8988T (cell line): Measurements from ENCODE around the gene KCNA2.

ENCODE experiments used
- DNase-seq: peaks from one replicate; pipeline ENCODE4 v3.0.0; 2011

The KCNA2 gene

DNA sequence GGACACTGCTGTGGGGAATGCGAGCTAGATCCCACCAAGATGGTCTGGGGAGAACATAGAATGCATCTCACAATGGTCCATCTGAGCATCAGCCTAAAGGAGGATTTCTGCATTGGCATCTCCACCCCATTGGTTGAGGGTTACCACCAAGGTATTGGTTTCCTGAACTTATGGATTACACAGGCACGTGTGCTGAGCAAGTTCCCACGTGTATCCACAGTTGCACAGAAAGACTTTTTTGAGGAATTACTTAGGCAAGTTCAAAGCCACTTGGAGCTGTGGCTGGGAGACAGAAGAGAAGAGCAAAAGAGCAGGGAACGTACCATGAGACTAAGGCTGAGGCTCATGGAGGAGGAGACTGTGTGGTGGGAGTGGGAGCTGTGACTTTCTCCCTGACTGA lies 43.1 kb downstream of the KCNA2 start:
- no peak for DNase-seq

GRCh38 chr1:110561596-110561995 lies 44.6 kb downstream of the KCNA2 start:
- no peak for DNase-seq

GRCh38 chr1:110559157-110559556 lies 47.0 kb downstream of the KCNA2 start:
- no peak for DNase-seq

DNA sequence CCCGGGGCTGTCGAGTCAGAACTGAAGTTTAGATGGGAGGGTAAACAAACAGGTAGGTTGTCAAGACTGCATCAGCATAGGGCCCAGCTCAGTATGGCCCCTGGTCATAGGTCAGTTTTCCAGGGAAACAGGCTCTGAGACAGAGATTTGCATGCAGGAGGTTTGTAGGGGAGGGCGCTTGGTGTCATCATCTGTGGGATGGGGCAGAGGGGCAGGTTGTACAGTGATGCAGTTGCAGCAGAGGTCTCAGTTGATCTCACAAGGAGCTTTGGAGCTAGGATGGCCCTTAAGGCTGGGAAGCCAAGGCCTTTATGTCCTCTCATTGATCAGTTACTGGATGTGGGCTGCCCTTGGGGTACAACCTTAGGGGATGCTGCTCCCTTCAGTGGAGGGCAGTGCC lies 48.7 kb downstream of the KCNA2 start:
- DNase-seq: no peak

GRCh38 chr1:110556471-110556807 lies 49.7 kb downstream of the KCNA2 start:
- no peak for DNase-seq

DNA sequence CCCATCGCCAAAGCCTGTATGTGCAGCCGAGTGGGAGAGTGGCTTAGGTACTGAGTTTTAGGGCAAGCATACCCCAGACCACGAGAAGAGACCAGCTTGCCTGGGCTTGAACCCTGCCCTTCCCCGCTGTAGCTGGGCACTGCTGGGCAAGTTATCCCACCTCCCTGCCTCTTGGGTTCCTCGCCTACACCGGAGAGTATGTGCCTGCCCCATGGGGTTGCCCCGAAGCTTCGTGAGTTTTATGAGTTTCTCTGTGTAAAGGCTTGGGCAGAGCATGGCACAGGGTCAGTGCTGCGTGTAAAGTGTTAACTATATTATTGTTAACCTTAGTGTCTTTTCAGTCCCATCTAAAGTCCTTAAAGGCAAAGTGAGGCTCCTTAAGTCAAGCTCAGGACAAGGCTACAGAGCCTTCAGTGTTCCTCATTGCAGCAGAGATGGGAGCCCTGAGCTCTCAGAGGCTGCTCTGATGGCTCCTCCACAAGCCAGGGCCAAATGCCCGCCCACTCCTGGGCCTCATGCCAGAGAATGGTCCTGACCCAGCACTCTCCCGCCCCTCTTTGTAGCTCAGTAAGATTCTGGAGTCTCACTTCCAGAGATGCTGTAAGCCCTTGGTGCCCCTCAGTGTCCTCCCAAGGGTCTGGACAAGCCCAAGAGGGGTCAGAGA lies 50.2 kb downstream of the KCNA2 start:
- DNase-seq: no peak

GRCh38 chr1:110554871-110555801 lies 51.0 kb downstream of the KCNA2 start:
- no peak for DNase-seq

DNA sequence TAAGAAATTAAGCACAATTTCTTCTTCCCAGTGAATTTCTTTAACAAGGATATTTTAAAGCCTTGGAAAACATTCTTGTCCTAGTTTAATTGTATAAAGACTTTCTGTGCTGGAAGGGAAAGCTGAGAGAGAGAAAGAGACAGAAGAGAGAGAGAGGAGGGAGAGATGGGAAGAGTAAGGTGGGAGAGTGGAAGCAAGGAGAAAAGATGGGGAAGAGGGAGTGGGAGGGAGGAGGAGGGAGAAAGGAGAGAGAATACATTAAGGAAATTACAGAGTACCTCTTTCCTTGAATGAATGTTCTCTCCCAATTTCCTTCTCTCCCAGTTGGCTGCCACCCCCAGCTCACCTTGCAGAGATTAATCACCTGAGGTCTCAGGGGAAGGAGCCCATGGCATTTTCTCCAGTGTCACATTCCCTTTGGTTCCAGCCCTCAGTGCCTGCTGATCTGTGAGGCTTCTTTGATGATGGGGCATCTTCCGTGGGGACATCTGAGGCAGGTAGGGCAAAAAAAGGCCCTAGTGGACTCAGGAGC lies 54.8 kb downstream of the KCNA2 start:
- no peak for DNase-seq

GRCh38 chr1:110549831-110550230 lies 56.3 kb downstream of the KCNA2 start:
- no peak for DNase-seq

GRCh38 chr1:110548381-110548780 lies 57.8 kb downstream of the KCNA2 start:
- DNase-seq: peak; percentile 31

DNA sequence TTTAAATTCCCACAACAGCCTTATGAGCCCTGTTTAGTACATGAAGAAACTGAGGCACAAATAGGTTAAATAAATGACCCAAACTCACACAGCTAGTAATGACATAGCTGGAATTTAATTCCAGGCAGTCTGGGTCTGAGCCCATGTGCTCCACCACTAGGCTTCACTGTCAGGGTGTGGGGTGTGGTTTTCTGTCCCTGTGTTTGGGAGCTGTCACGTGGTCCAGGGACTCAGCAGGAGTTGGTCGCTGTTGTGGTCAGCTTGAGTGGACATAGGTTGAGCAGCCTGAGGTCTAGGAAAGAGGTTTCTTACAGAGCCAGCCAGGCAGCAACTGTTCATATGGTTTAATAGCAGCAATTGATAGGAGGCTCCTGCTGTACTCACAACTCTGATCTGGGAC lies 59.1 kb downstream of the KCNA2 start:
- no peak for DNase-seq

DNA sequence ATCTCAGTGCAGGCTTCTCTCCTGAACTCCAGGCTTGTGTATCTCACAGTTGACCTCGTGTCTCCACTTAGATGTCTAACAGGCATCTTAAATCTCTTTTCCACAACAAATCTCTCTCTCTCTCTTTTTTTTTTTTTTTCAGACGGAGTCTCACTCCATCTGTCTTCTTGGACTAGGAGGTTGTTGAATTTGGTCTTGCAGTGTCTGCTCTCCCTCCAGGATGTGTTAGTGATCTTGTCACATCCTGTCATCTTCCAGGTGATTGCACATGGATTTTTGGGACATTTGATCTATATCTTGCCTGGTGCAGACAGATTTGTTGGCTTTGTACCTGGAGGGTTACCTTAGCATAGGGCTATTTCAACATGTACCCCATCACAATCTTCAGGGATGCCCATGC lies 60.7 kb downstream of the KCNA2 start:
- no peak for DNase-seq

DNA sequence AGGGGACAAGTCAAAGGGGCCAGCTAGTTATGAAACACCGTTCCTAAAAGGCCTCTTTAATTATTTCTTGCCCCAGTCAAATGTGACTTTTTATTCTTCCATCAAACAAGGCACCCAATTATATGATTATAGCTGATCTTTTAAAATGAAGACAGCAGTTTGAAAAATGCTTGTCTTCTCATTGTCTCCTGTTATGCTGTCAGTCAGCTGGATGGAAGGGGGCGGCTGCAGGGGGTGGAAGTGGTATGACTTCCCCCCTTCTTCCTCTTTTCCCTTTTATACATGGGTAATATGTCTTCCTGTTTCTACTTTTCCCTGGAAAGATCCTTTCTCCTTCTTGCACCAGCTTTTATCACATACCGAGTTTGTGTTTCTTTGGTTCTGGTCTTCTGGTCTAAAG lies 61.4 kb downstream of the KCNA2 start:
- no peak for DNase-seq
